OCI-LY1 (cell line): Measurements from ENCODE around the gene AGRN.

ENCODE experiments used
- H2AFZ ChIP-seq: fragments of 200-600 bp; sonication (generic), shearing (Covaris generic); 2 replicates; pipeline ENCODE4 v1.6.0; 2014; ENCODE audit warnings: antibody characterized with exemption, mild to moderate bottlenecking, low read length
- H3F3A ChIP-seq: fragments of 200-600 bp; sonication (generic), shearing (Covaris generic); 2 replicates; pipeline ENCODE4 v1.6.0; 2014; ENCODE audit warnings: mild to moderate bottlenecking, antibody characterized with exemption, low read length, moderate library complexity; ENCODE audit not compliant: insufficient read depth
- H3K27ac ChIP-seq: fragments of 200-600 bp; sonication (generic); 2 replicates; pipeline ENCODE4 v1.5.1; 2014; ENCODE audit warnings: low read length, mixed run types, mild to moderate bottlenecking, low read depth; ENCODE audit not compliant: poor library complexity, severe bottlenecking
- H3K27me3 ChIP-seq: fragments of 200-600 bp; sonication (generic); 2 replicates; pipeline ENCODE4 v1.6.0; 2014; ENCODE audit warnings: antibody characterized with exemption, mild to moderate bottlenecking, low read length, moderate library complexity; ENCODE audit not compliant: insufficient read depth
- H3K36me3 ChIP-seq: fragments of 200-600 bp; sonication (generic); 2 replicates; pipeline ENCODE4 v1.6.1; 2014; ENCODE audit warnings: mild to moderate bottlenecking, antibody characterized with exemption, low read length, moderate library complexity, mixed read lengths; ENCODE audit not compliant: insufficient read depth
- H3K4me1 ChIP-seq: fragments of 200-600 bp; sonication (generic); 2 replicates; pipeline ENCODE4 v1.5.1; 2014; ENCODE audit warnings: mild to moderate bottlenecking, low read length, moderate library complexity; ENCODE audit not compliant: insufficient read depth, severe bottlenecking
- H3K4me2 ChIP-seq: fragments of 200-600 bp; sonication (generic), shearing (Covaris generic); 2 replicates; pipeline ENCODE4 v1.6.1; 2014; ENCODE audit warnings: low read length
- H3K4me3 ChIP-seq: fragments of 200-600 bp; sonication (generic); 2 replicates; pipeline ENCODE4 v1.5.1; 2014; ENCODE audit warnings: low read length, low read depth, mild to moderate bottlenecking, mixed read lengths; ENCODE audit not compliant: poor library complexity, severe bottlenecking
- H3K79me2 ChIP-seq: fragments of 200-600 bp; shearing (Covaris generic); 2 replicates; pipeline ENCODE4 v1.6.1; 2016; ENCODE audit warnings: mixed run types, low read length, mixed read lengths; ENCODE audit not compliant: insufficient read depth
- H3K9ac ChIP-seq: fragments of 200-600 bp; sonication (generic), shearing (Covaris generic); 2 replicates; pipeline ENCODE4 v1.6.1; 2014; ENCODE audit warnings: mild to moderate bottlenecking, low read length, mixed read lengths
- H3K9me2 ChIP-seq: fragments of 200-600 bp; sonication (generic), shearing (Covaris generic); 2 replicates; pipeline ENCODE4 v1.6.1; 2014; ENCODE audit warnings: low read depth, mild to moderate bottlenecking, low read length, mixed read lengths
- H3K9me3 ChIP-seq: fragments of 200-600 bp; shearing (Covaris generic); 2 replicates; pipeline ENCODE4 v1.6.1; 2014; ENCODE audit warnings: low read length, mixed read lengths
- H4K20me1 ChIP-seq: fragments of 200-600 bp; sonication (generic), shearing (Covaris generic); 2 replicates; pipeline ENCODE4 v1.6.0; 2016; ENCODE audit warnings: mild to moderate bottlenecking, low read length; ENCODE audit not compliant: insufficient read depth
- EZH2 ChIP-seq: fragments of 200-600 bp; sonication (generic), shearing (Covaris generic); IDR thresholded peaks from 2 replicates; pipeline ENCODE4 v1.8.0; 2017; ENCODE audit warnings: borderline replicate concordance, mixed run types, mild to moderate bottlenecking, antibody characterized with exemption, low read length, moderate library complexity, mixed read lengths
- TF ChIP-seq, protein P1 (sequence below): fragments of 200-600 bp; sonication (generic), shearing (Covaris generic); IDR thresholded peaks from 2 replicates; pipeline ENCODE4 v1.5.1; 2017; ENCODE audit warnings: mild to moderate bottlenecking, antibody characterized with exemption, low read length, moderate library complexity, mixed read lengths

The AGRN gene

DNA sequence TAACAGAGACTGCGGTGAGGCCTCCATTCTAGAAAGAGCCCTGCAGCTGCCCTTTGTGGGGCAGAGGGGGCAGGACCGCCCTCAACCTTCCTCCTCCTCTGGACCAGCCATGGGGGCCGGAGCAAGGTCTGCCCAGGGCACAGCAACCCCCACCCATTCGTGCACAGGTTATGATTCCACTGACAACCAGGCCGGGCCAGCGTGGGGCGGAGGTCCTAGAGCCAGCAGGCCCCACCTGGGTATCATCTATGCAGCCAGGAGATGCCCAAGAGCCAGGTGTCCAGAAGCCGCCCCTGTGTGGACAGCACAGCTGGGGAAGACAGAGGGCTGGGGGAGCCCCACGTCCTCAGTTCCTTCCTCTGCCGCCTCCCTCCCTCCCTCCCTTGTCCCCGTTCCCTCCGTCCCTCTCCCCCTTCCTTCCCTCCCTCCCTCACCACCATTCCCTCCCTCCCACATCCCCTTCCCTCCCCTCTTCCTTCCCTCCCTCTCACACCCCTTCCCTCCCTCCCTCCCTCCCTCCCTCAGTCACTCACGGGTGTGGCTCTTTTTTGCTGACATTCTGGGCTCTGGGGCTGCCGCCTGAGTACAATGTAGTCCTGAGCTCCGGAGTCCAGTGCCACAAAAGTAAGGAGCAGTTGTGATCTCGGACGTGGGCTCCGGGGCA is 41.9 kb downstream of the AGRN start:
- Histone ChIP-seq H3K4me2 (no peak overlapping the region), H3K27me3 (peaks cover 3% of the 10 kb centered on the region; the same call in 1 of the 2 replicates), H3K79me2 (no peaks in the 10 kb centered on the region), H3K9me3 (no peaks in the 10 kb centered on the region), H3K27ac (no peak overlapping the region), H3K9me2 (no peaks in the 10 kb centered on the region), H2AFZ (no peak overlapping the region), H3K4me3 (no peak overlapping the region), H3K36me3 (no peaks in the 10 kb centered on the region), H3F3A (no peaks in the 10 kb centered on the region), H4K20me1 (no peaks in the 10 kb centered on the region), H3K4me1 (peaks cover 4% of the 10 kb centered on the region), H3K9ac (no peak overlapping the region)
- TF ChIP-seq, protein P1, sequence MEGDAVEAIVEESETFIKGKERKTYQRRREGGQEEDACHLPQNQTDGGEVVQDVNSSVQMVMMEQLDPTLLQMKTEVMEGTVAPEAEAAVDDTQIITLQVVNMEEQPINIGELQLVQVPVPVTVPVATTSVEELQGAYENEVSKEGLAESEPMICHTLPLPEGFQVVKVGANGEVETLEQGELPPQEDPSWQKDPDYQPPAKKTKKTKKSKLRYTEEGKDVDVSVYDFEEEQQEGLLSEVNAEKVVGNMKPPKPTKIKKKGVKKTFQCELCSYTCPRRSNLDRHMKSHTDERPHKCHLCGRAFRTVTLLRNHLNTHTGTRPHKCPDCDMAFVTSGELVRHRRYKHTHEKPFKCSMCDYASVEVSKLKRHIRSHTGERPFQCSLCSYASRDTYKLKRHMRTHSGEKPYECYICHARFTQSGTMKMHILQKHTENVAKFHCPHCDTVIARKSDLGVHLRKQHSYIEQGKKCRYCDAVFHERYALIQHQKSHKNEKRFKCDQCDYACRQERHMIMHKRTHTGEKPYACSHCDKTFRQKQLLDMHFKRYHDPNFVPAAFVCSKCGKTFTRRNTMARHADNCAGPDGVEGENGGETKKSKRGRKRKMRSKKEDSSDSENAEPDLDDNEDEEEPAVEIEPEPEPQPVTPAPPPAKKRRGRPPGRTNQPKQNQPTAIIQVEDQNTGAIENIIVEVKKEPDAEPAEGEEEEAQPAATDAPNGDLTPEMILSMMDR: no peak
- TF ChIP-seq EZH2: no peak

DNA sequence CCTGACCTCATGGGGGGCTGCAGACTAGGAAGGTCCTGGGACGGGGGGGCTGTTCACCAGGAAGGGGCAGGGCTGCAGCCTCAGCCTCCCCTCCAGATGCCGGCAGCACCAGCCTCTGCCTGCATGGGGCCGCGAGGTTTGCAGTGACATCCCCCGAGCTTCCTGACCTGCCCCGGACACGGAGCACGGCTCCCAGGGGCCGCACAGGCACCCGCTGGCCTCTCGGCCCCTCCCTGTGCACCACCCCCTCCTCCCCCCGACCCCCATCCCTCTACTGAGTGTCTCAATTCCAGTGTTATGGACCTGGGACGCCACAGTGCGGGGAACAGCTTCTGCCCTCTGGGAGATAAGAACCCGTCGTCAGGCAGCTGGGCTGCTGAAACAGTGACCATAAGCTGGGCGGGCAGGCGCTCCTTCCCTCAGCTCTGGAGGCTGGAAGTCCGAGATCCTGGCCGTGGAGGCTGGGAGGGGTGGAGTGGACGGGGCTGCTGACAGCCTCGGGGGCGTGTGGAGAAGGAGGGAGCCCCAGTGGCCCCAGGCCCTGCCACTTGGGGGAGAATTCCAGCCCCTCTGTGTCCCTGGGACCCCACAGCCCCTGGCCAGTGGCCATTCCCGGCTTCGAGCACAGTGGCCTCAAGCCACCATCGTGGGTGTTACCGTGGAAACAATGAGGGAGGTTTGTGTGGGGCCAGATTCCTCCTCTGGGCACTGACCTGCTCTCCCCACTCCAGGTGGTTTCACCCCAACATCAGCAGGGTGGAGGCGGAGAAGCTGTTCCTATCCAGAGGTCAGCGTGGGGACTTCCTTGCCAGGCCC is 42.6 kb downstream of the AGRN start:
- Histone ChIP-seq H3K27me3 (peaks cover 4% of the 10 kb centered on the region; the same call in 1 of the 2 replicates), H3K9me2 (no peaks in the 10 kb centered on the region), H3K27ac (no peak overlapping the region), H3K9me3 (no peaks in the 10 kb centered on the region), H3K4me1 (peaks cover 4% of the 10 kb centered on the region), H2AFZ (no peak overlapping the region), H3K4me2 (no peak overlapping the region), H4K20me1 (no peaks in the 10 kb centered on the region), H3K9ac (no peak overlapping the region), H3F3A (no peaks in the 10 kb centered on the region), H3K36me3 (no peaks in the 10 kb centered on the region; the same call in 1 of the 2 replicates), H3K79me2 (no peaks in the 10 kb centered on the region), H3K4me3 (no peak overlapping the region)
- TF ChIP-seq EZH2: no peak
- TF ChIP-seq, protein P1: no peak

DNA sequence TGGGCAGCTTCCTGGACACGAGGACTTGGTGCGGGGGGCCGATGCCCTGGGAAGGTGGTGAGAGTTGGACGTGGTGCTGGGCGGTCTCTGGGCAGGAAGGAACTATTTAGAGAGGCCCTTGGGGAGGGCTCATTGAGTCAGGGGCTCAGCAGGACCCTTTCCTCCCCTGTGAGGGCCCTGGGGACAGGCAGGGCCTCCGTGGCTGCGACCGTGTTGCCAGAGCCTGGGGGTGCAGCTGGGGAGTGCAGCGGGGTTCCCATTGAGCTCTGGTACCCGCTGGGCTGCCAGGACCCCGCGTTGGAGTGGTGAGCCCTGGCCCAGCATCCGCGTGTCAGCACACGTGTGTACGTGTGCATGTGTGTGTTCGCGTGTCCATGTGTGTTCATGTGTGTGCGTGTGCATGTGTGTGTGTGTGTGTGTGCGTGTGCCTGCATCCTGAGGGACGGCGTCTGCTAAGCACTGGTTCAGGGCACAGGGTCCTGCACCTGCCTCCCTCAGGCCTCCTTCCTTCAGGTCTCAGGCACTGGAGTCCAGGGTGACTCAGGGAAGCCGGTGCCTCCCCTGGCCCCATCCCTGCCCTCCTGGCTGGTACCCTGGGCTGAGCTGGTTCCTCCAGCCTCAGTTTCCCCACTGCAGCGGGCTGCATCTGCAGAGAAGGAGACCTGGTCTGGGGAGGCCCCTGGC is 43.5 kb downstream of the AGRN start:
- peaks cover 4% of the 10 kb centered on the region; the same call in 1 of the 2 replicates for H3K27me3 ChIP-seq
- TF ChIP-seq, protein P1: no peak
- TF ChIP-seq EZH2: no peak
- H4K20me1 ChIP-seq: no peaks in the 10 kb centered on the region
- no peaks in the 10 kb centered on the region; the same call in 1 of the 2 replicates for H3K36me3 ChIP-seq
- H3K9me2 ChIP-seq: no peaks in the 10 kb centered on the region
- no peak overlapping the region for H3K27ac ChIP-seq
- no peaks in the 10 kb centered on the region for H3K79me2 ChIP-seq
- no peak overlapping the region for H3K9ac ChIP-seq
- peaks cover 8% of the 10 kb centered on the region for H3K4me1 ChIP-seq
- no peak overlapping the region for H3K4me3 ChIP-seq
- no peak overlapping the region for H2AFZ ChIP-seq
- no peaks in the 10 kb centered on the region for H3F3A ChIP-seq
- H3K9me3 ChIP-seq: no peaks in the 10 kb centered on the region
- no peak overlapping the region for H3K4me2 ChIP-seq
